Cardiac septum (tissue), 1 donor: ENCODE results near the gene ABHD12B. TPM values are rescaled to one million over a fixed set of nuclear protein-coding genes. Genes with fewer than 3 reads are reported as not detected.
A peak's percentile ranks its signal among the peaks of the same experiment; 100 is the strongest.

ENCODE experiments used
- DNase-seq: peaks from one replicate; pipeline ENCODE4 v3.0.0-alpha.2; 2020; ENCODE audit warnings: low spot score
- intact Hi-C: fragments of 100-400 bp; cut with DNase I; formaldehyde crosslinking; loops from one replicate; pipeline ENCODE4 v1.14.0; 2022
- total RNA-seq: library from RNA; stranded (reverse); fragmentation: NEBNext Ultra II Directional; extraction: Animal tissue kit (Norgen Biotek cat#: 25700); gene quantifications from one replicate; pipeline ENCODE4 v1.2.1, GENCODE V29; 2021
- donor health status: DM: no; HTN: no; CAD: no.

ABHD12B gene
- total RNA-seq, 1 donor from 2014 or later, result not detected

DNA sequence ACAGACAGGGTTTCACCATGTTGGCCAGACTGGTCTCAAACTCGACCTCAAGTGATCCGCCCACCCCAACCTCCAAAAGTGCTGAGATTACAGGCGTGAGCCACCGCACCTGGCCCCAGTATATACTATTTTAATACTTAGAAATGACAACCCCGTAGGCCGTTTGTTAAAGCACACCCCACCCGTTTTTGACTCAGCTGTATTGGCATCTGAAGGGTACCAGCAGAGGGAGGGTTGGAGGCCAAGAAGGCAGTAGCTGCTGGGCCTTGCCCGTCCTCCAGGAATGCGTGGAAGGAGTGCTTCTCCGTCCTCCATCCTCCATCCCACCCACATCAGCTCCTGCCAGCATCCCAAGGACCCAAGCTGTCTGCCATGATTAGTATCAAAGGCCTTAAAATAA, 34.6 kb upstream of the ABHD12B start:
- no peak for DNase-seq
- intact Hi-C loops, result no loop called here

- intact Hi-C loops, result no loop called here
- no peak for DNase-seq
Observed at GRCh38 chr14:50837850-50838470, 33.9 kb upstream of the ABHD12B start.

- DNase-seq, result no peak
- intact Hi-C loops, result no loop called here
Observed at GRCh38 chr14:50839048-50839447, 32.8 kb upstream of the ABHD12B start.

GRCh38 chr14:50839691-50840090, 32.2 kb upstream of the ABHD12B start:
- no peak for DNase-seq
- intact Hi-C loops, result no loop called here

DNA sequence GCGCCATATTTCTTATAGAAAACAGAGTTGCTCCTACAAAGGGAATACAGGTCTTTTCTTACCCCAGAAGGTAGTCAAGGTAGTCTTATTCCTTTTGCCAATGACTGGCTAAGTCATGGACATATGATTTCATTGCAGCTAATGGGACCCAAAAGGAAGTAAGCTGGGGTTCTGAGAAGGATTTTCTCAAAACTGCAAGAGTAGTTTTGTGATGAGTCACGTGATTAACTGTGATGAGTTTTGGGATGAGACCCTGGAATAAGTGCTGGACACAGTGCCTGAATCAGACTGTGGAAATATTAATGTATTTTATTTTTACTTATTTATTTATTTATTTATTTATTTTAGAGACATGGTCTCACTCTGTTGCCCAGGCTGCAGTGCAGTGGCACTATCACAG, 27.5 kb upstream of the ABHD12B start:
- intact Hi-C loops, result no loop called here
- no peak for DNase-seq

- intact Hi-C loops, result no loop called here
- no peak for DNase-seq
Observed at GRCh38 chr14:50845166-50845565, 26.7 kb upstream of the ABHD12B start.

DNA sequence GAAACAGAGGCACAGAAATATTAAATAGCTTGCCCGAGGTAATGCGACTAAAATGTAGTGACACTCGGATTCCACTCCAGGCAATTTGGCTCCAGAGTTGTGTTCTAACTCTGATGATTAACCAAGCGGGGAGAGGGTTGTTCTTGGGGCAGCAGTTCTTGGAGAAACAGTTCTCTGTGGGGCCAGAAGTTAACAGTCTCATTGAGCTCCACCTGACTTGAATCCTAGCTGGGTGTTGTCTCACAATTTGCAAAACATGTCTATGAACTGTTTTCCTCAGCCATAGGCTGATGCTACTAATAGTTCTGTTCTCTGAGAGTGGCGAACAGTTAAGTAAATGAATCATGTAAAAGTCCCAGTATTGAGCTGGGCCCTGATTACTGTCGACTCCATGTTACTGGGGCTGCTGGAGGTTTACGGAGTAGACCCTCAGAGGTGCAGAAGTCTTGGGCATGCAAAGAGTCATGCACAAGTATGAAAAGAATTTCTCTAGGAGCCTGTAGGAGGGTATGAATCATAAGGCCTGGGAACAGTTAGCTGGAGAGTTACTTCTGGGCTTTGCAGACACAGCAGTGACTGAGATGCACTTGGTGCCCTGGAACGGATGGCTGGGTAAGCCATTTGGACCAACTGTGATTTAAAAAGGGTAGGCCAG, 25.5 kb upstream of the ABHD12B start:
- intact Hi-C loops, result no loop called here

DNA sequence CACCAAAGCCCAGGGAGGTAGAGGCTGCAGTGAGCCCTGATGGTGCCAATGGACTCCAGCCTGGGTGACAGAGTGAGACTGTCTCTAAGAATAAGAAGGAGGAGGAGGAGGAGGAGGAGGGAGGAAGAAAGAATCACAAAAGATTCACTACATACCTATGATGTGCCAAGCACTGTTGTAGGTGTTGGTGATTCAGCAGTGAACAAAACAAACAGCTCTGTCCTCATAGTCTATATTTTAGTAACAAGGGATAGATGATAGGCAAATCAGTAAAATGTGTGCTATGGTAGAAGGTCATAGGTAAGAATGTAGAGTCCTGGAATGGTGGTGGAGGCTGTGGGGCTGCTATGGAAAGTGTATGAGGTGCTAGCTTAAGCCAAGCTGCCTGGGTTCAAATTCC, 18.0 kb upstream of the ABHD12B start:
- intact Hi-C loops, result no loop called here

More for the DNA sequence above, 25.5 kb upstream of the ABHD12B start:
- no peak for DNase-seq

DNA sequence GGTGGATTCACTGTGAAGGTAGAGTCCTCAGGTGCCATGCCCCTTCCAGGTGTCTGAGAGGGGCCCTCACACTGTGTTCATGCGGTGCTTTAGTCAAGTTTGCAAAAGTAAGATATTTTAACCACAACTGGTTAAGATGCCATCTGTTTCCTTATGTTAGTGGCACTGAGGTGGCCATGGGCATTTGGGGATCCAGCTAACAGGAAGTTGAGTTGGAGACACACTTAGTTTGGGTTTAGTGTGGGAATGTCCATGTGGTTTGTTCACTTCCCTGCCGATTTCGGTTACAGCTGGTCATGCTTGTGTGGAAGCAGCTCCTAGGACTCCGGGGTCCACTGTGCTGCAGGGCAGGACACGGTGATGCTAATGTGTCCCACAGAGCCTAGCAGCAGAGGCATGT, 17.3 kb upstream of the ABHD12B start:
- intact Hi-C loops, result no loop called here
- DNase-seq, result no peak

More for the DNA sequence above, 18.0 kb upstream of the ABHD12B start:
- no peak for DNase-seq

DNA sequence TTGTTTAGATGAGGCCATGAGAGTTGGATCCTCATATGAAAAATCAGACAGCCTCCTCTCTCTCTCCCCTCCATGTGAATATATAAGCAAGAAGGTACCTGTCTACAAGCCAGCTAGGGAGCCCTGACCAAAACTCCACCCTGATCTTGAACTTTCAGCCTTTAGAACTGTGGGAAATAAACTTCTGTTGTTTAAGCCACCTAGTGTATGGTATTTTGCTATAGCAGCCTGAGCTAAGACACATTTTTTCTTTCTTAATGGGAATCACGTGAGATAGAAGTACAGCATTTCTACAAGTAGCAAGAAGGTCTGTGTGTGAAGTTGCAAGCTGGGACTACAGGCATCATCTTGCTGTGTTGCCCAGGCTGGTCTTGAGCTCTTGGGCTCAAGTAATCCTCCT, 16.3 kb upstream of the ABHD12B start:
- intact Hi-C loops, result no loop called here
- no peak for DNase-seq

DNA sequence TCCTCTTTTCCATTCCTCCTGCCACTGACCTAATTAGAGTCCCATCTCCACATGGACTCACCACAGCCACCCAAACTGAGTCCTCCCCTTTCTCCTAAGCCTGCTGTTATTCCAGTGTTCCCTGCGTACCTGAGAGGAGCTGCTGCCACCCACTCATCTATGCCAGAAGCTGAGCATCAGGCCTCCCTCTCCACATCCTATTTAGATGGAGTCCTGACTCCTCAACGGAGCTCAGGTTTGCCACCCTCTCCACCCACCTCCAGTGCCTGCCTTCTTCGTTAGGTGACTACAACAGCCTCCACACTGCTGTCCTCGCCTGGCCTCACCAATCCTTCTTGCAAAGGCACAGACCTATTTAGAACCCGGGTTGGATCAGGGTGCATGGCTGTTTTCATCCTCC, 15.2 kb upstream of the ABHD12B start:
- no peak for DNase-seq
- intact Hi-C loops, result no loop called here

DNA sequence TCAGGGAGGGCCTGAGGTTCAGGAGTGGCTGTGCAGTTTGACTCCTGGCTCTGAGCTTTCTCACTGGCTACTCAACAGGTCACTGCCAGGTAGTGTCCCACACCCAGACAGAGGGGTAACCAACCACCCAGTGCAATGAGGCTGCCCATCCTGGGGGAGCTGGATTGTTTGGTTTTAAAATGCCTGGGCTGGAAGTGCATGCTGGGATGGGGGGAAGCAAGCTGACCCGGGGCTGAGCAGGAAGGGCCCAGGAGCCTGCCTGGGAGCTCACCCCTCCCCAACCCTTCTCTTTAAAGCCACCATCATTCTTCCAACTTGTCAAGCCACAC, 12.6 kb upstream of the ABHD12B start:
- no peak for DNase-seq
- intact Hi-C loops, result loop anchor here (1.0 kb wide), 1 partner anchor 28 kb away; the partner anchor contains the start of gene NIN

DNA sequence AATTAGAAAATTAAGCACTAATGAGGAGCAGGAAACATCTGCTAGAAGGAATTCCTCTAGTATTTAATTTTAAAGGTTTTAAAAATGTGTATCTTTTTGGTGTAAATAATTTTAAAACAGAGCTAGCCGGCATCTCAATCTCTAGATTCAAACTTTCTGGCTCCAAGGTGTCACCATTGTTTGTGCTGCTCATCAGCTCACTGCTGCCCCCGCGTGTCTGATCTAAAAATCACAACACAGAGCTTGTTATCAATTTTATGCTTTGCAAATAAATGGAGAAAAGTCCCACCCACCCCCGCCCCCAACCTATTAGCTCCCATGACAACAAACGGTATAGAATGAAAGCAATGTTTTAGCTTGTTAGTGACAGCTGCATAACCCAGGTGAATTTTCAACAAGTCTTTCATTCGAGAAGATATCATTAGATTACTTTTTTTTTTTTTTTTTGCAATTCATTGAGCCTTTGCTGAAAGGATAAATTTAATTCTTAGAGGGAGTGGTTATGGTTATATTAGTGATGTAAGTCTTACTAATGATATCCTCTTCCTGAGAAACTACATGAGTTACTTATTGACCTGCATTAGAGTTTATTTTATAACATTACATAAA, 11.3 kb upstream of the ABHD12B start:
- intact Hi-C loops, result loop anchor here (5.0 kb wide), 2 partner anchors 73 to 263 kb away; no protein-coding TSS in a partner anchor
- peak; percentile 87 for DNase-seq

DNA sequence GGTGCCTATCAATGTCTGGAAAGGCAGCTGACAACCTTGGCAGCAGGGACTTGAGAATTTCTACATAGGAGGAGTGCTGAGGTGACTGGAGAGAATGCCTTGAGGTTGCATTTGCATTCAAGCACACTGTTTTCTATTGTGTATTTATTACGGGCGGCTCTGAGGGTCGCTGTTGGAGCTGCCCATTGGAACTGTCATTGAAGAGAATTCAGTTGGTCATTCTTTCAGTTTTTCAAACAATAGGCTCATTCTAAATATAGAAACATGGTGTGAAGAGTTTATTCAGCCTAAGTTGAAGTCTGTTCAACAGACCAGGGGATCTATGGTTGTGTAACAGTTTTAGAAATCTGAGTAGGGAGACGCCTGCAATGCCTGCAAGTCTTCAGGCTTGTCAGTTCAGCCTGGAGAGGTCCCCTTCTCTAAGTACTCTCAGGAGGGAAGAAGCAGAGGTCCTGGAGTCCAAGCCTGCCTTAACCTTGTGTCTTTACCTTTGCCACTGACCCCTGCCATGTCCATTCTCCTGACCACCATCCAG, 9.8 kb upstream of the ABHD12B start:
- intact Hi-C loops, result loop anchor here (5.0 kb wide), 2 partner anchors 75 to 265 kb away; no protein-coding TSS in a partner anchor
- DNase-seq, result no peak

DNA sequence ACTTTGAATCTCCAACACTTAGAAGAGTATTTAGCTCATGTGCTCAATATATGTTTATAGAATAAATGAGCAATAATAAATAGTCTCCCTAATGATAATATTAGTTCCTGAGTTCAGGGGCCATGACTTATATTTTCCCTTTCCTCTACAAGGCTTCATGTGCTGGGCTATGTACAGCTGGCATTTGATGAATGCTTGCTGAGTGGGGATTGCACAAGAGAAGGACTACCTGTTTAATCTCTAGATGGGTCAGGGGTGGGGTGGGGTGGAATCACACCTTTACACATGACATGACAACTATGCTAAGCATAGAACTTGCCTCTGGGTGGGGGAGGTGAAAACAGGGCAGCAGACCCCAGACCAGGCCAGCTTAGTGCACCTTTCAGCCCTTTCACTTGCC, 7.6 kb upstream of the ABHD12B start:
- intact Hi-C loops, result loop anchor here (5.0 kb wide), 2 partner anchors 77 to 267 kb away; no protein-coding TSS in a partner anchor
- DNase-seq, result no peak

- DNase-seq, result no peak
- intact Hi-C loops, result loop anchor here (5.0 kb wide), 2 partner anchors 78 to 268 kb away; no protein-coding TSS in a partner anchor
Observed at GRCh38 chr14:50864946-50865345, 6.9 kb upstream of the ABHD12B start.

DNA sequence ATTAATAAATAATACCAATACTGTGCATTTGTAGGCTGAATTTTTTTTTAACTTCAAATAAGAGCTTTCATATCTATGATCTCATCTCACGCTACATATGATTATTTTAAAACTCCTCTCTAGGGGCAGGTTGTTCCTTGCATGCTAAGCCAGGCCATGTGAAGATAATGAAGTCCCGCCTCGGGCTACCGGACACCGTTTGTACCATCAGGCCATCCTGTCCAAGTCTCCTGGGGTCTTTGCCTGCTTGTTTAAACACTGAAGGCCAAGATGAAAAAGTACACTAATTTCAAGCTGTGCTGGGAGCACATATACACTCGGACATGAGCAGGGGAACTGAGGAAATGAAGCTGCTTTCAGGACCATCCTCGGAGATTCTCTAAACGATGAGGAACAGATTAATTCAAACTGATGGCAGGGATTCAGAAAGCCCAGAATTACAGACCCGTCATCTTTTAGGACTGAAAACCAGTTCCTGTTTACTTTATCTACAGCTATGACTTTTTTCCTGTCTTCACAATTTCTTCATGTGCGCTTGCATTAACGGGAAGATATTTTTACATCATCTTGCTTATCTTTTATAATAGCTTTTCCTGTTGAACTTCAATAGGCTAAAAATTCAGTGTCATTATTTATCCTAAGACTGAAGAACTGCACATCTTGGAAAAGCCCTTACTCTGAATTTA, 6.3 kb upstream of the ABHD12B start:
- DNase-seq, result no peak
- intact Hi-C loops, result no loop called here

DNA sequence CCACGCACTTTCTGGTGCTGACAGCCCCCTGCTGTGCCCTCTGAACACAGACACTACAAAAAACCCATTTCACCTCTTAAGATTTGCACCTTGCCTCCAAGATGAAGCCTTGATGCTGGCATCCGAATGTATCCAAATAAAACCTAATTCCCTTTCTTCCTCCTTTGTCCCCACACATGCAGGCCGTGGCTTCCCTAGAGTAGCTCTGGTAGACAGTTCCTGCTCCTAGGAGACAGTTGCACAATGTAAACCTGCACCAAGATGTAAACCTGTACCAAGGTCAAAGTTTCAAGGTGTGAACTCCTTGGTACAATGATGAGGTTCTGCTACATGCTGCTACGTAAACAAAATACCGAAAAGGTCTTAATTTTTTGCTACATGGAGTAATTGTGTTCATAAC, 625 bp upstream of the ABHD12B start:
- DNase-seq, result no peak
- intact Hi-C loops, result no loop called here

- DNase-seq, result no peak
- intact Hi-C loops, result no loop called here
Observed at GRCh38 chr14:50874757-50875156, 2.9 kb downstream of the ABHD12B start.
